Stomach (tissue), 9 donors: ENCODE data around the gene ZNF492. TPM values are rescaled to one million over a fixed set of nuclear protein-coding genes. Genes with fewer than 3 reads are reported as not detected.

Experiments used
- DNase-seq, 2 donors: peaks; one replicate each; pipeline versions ENCODE4 v3.0.0 to v3.0.0-alpha.2; 2013 to 2019
- H3K27ac ChIP-seq, 5 donors: fragments of 200-600 bp in 4 of 5; sonication (generic) in 4 of 5; one replicate each; pipeline ENCODE4 v1.5.1; 2013 to 2019; ENCODE audit warnings: mild to moderate bottlenecking in 1 of 5, moderate library complexity in 1 of 5
- H3K27me3 ChIP-seq, 3 donors: fragments of 200-600 bp; sonication (generic); one replicate each; pipeline ENCODE4 v1.5.1; 2017 to 2019; ENCODE audit warnings: mixed run types in 1 of 3
- H3K36me3 ChIP-seq, 4 donors: fragments of 200-600 bp; sonication (generic); 1 replicate in 3 of 4; 2 replicates in 1 of 4; pipeline ENCODE4 v1.5.1; 2016 to 2019
- H3K4me1 ChIP-seq, 4 donors: fragments of 200-600 bp; sonication (generic); one replicate each; pipeline ENCODE4 v1.5.1; 2016 to 2019
- H3K4me3 ChIP-seq, 4 donors: fragments of 200-600 bp; sonication (generic) in 3 of 4; one replicate each; pipeline ENCODE4 v1.5.1; 2016 to 2019; ENCODE audit warnings: mild to moderate bottlenecking in 1 of 4
- H3K9me3 ChIP-seq, 4 donors: fragments of 200-600 bp; sonication (generic); one replicate each; pipeline ENCODE4 v1.5.1; 2016 to 2019
- EP300 ChIP-seq: sonication (generic); formaldehyde crosslinking; IDR thresholded peaks from one replicate; pipeline ENCODE4 v1.6.1; 2017; ENCODE audit warnings: antibody characterized with exemption
- POLR2A ChIP-seq, 4 donors: fragments of 450-650 bp; IDR thresholded peaks; one replicate each; pipeline ENCODE4 v1.6.1; 2016; ENCODE audit warnings: antibody characterized with exemption in 4 of 4, control low read depth in 2 of 4, mild to moderate bottlenecking in 1 of 4, moderate library complexity in 1 of 4
- POLR2AphosphoS5 ChIP-seq, 3 donors: sonication (generic); formaldehyde crosslinking; IDR thresholded peaks; one replicate each; pipeline ENCODE4 v1.6.1; 2016; ENCODE audit warnings: antibody characterized with exemption in 3 of 3
- WGBS, 5 donors: extraction: QIAGEN DNeasy Blood & Tissue Kit in 3 of 5; methylation state at CpG; one replicate each; pipeline versions ENCODE4 v1.1.5 to v1.1.7; 2013 to 2018; 5-methylcytosine and 5-hydroxymethylcytosine counted together
- intact Hi-C: fragments of 100-400 bp; cut with DNase I; formaldehyde crosslinking; loops from one replicate; pipeline ENCODE4 v1.15.1; 2023; ENCODE audit warnings: low total_unique reads
- polyA plus RNA-seq, 3 donors: library from polyadenylated mRNA; stranded (reverse); fragments of 200-250 nt; gene quantifications; one replicate each; pipeline ENCODE4 v1.2.3, GENCODE V29; 2013
- total RNA-seq, 5 donors: library from RNA; depleted of rRNA; stranded (reverse); fragments of >200 nt; gene quantifications; one replicate each; pipeline versions ENCODE4 v1.1.0 to v1.2.3, GENCODE V29; 2014 to 2016
- TF ChIP-seq, protein P1 (sequence below), 7 experiments: fragments of 450-650 bp in 4 of 7; fragments of 200-600 bp in 3 of 7; sonication (generic) in 3 of 7; IDR thresholded peaks; one replicate each; pipeline ENCODE4 v1.5.1; 2016 to 2019; ENCODE audit warnings: antibody characterized with exemption in 7 of 7, control low read depth in 2 of 7, mild to moderate bottlenecking in 1 of 7
- donor health status: healthy with polysubstance abuse.
- donor health status: Bipolar disorder and iron deficiency.
- donor health status: healthy.

Gene ZNF492
- total and polyA plus RNA-seq, 8 donors: 0.10 to 1.7 (median 1.7) TPM; not detected in 5

DNA sequence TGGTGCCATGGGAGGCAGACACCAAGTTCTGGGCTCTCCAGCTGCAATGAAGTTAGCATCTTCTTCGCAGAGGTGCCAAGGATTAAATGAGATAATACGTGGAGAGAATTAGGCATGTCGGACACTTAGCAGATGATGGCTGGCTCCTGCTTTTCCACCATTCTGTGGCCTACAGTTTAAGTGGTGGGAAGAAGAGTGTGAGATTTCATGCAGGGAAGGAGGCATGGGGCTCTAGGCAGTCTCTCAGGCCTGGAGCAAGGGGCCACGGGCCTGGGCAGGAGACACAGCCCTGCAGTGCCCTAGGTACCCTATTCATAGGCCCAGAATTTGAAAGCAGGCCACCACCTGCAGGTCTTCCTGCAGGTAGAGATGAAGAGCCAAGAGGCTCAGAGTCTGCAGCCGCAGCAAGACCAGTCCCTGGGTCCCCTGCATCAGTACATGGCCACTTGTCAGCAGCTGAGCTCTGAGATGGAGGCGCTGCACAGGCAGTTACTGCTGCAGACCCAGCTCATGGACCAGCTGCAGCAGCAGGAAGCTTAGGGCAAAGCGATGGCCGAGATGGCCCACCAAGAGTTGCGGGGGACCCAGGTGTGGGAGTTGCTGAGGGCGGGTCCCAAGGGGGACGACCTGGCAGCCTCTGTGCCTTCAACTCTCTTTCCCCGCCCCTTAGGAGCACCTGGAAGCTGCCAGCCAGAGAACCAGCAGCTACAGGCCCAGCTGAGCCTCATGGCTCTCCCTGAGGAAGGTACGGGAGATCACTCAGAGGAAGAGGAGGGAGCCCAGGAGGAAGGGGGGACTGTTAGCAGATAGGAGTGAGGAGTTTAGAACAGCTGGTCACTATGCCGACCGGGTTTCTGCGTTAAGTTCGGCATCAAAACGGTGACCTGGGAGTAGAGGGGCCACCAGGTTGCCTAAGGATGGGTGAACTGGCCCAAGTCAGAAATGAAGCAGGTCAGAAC is 33.2 kb upstream of the ZNF492 start:
- 73 to 83% (median 78%) methylated on average over 17 to 18 of the region's 18 CpGs for WGBS, 5 donors
- Histone ChIP-seq H3K27me3 (peaks cover 0 to 17% (median 0%) of the 10 kb centered on the region in 3 donors), H3K27ac (no peak overlapping the region), H3K36me3 (no peaks in the 10 kb centered on the region), H3K9me3 (peaks cover 2 to 97% (median 40%) of the 10 kb centered on the region in 4 donors), H3K4me3 (no peak overlapping the region), H3K4me1 (no peaks in the 10 kb centered on the region)
- TF ChIP-seq, protein P1, sequence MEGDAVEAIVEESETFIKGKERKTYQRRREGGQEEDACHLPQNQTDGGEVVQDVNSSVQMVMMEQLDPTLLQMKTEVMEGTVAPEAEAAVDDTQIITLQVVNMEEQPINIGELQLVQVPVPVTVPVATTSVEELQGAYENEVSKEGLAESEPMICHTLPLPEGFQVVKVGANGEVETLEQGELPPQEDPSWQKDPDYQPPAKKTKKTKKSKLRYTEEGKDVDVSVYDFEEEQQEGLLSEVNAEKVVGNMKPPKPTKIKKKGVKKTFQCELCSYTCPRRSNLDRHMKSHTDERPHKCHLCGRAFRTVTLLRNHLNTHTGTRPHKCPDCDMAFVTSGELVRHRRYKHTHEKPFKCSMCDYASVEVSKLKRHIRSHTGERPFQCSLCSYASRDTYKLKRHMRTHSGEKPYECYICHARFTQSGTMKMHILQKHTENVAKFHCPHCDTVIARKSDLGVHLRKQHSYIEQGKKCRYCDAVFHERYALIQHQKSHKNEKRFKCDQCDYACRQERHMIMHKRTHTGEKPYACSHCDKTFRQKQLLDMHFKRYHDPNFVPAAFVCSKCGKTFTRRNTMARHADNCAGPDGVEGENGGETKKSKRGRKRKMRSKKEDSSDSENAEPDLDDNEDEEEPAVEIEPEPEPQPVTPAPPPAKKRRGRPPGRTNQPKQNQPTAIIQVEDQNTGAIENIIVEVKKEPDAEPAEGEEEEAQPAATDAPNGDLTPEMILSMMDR (IDR thresholded peaks at IDR 0.05): no peak
- TF ChIP-seq EP300: no peak
- TF ChIP-seq POLR2AphosphoS5 (IDR thresholded peaks at IDR 0.05): no peak
- no peak for TF ChIP-seq POLR2A (IDR thresholded peaks at IDR 0.05)
- no peak for DNase-seq
- intact Hi-C loops: no loop called here

DNA sequence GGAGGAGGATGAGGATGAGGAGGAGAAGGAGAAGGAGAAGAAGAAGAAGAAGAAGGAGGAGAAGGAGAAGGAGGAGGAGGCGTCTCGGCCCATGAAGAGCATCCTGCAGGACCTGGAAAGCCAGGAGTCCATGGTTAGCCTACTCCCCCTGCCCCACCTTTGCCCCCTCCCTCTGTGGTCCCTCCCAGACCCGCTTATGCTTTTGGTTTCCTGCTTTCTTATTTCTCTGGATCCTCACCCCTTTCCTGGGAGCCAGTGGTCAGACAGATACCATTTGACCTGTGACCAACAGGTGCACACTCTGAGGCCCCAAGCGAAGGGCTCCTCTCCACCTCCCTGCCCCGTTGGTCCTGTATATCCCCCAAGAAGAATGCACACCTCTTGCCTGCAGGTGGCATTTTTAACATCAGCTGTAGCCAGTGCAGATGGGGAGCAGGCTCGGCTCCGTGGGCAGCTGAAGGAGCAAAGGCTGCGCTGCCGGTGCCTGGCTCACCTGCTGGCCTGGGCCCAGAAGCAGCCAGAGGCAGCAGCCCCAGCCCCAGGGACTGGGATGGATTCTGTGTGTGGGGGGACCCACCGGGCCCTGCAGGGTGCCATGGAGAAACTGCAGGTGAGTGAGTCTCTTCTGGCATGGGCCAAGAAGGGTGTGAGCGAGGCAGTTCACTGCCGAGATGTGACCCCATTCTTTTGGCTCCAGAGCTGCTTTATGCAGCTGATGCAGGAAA is 32.1 kb upstream of the ZNF492 start:
- WGBS, 5 donors: 80 to 88% (median 83%) methylated on average over 7 to 12 of the region's 12 CpGs
- TF ChIP-seq POLR2A (IDR thresholded peaks at IDR 0.05) (no peak), EP300 (no peak), POLR2AphosphoS5 (IDR thresholded peaks at IDR 0.05) (no peak)
- TF ChIP-seq, protein P1 (IDR thresholded peaks at IDR 0.05): no peak
- no peak for DNase-seq
- Histone ChIP-seq H3K9me3 (peaks cover 0 to 95% (median 32%) of the 10 kb centered on the region in 4 donors), H3K36me3 (no peaks in the 10 kb centered on the region), H3K4me3 (no peak overlapping the region), H3K27me3 (peaks cover 0 to 12% (median 0%) of the 10 kb centered on the region in 3 donors), H3K4me1 (no peaks in the 10 kb centered on the region), H3K27ac (no peak overlapping the region)
- intact Hi-C loops: no loop called here

DNA sequence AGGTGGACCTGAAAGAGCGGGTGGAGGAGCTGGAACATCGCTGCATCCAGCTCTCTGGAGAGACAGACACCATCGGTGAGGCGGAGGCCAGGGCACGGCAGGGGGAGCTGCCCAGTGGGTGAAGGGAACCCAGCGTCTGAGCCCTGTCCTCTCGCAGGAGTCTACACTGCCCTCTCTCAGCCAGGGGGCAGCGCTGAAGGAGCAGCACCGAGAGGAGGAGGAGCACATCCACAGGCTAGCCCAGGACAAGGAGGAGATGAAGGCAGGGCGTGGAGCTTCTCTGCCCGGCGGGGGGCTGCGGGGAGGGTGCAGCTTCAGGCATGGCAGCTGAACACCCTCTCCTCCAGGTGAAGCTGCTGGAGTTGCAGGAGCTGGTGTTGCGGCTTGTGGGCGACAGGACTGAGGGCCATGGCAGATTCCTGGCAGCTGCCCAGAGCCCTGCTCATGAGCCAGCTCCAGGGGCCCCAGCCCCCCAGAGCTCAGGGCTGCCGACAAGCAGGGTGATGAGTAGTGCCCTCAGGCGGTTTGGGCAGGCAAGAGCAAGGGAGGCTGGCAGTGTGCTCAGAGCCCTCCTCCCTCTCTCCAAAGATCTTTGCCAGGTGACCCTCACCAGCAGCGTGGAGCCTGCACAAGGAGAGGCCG is 31.4 kb upstream of the ZNF492 start:
- H3K27ac ChIP-seq: no peak overlapping the region
- WGBS, 5 donors: 63 to 74% (median 69%) methylated on average over 12 to 19 of the region's 19 CpGs

More for the DNA sequence above, 31.4 kb upstream of the ZNF492 start:
- peaks cover 0 to 12% (median 0%) of the 10 kb centered on the region in 3 donors for H3K27me3 ChIP-seq
- H3K9me3 ChIP-seq: peaks cover 0 to 95% (median 32%) of the 10 kb centered on the region in 4 donors
- no peaks in the 10 kb centered on the region for H3K36me3 ChIP-seq
- TF ChIP-seq, protein P1 (IDR thresholded peaks at IDR 0.05): no peak
- TF ChIP-seq EP300 (no peak), POLR2A (IDR thresholded peaks at IDR 0.05) (no peak), POLR2AphosphoS5 (IDR thresholded peaks at IDR 0.05) (no peak)
- no peak for DNase-seq
- H3K4me3 ChIP-seq: no peak overlapping the region
- intact Hi-C loops: no loop called here
- H3K4me1 ChIP-seq: no peaks in the 10 kb centered on the region
